Endothelial cell of umbilical vein (primary cell): ENCODE results near the gene NUTM1.

Source experiments
- CTCF ChIP-seq, 2 donors: IDR thresholded peaks; 1 replicate in 1 of 2; 2 replicates in 1 of 2; pipeline ENCODE4 v1.5.1; 2011; ENCODE audit warnings: low read length in 2 of 2, mild to moderate bottlenecking in 2 of 2, moderate library complexity in 2 of 2, control low read depth in 1 of 2, inconsistent platforms in 1 of 2, low read depth in 1 of 2; ENCODE audit not compliant: insufficient read depth in 1 of 2; ENCODE audit errors: extremely low read depth in 1 of 2
- EZH2 ChIP-seq: IDR thresholded peaks from 2 replicates; pipeline ENCODE4 v1.6.1; 2012; ENCODE audit warnings: borderline replicate concordance, low read depth, mild to moderate bottlenecking, moderate library complexity, low read length, inconsistent platforms; ENCODE audit not compliant: severe bottlenecking
- MAX ChIP-seq: IDR thresholded peaks from 2 replicates; pipeline ENCODE4 v1.6.1; 2011; ENCODE audit not compliant: insufficient read depth, insufficient read length
- MYC ChIP-seq: IDR thresholded peaks from one replicate; pipeline ENCODE4 v1.6.1; 2011; ENCODE audit warnings: mild to moderate bottlenecking, low read depth, low read length

- TF ChIP-seq MAX (no peak), CTCF (IDR thresholded peaks at IDR 0.05; ENCODE audit: extremely low read depth in 1 of 2, insufficient read depth in 1 of 2, low read depth in 1 of 2, low read length in 2 of 2) (no peak), MYC (no peak), EZH2 (no peak)
Measured at GRCh38 chr15:34314491-34315490, 28.3 kb upstream of the NUTM1 start.
